ENCODE measurements around the gene TRAPPC4.

DNA sequence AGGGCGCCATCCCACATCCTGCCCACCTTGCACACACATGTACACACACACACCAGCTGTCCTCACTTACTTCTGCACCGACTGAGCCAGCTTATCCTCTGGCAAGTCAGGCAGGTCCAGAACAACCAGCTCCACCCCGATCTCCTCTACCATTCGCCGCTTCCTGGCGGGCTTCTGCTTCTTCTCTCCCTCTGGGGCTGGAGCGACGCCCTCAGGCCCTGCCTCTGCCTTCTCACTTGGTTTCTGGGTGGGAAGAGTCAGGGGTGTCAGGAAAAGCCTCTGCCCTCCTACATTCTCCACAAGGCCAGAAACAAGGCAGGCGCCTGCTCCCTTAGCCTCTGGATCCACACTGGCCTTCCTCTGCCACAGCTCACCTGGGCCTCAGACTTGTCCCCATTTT lies 30.1 kb downstream of the TRAPPC4 start:
- TF ChIP-seq, protein P1, sequence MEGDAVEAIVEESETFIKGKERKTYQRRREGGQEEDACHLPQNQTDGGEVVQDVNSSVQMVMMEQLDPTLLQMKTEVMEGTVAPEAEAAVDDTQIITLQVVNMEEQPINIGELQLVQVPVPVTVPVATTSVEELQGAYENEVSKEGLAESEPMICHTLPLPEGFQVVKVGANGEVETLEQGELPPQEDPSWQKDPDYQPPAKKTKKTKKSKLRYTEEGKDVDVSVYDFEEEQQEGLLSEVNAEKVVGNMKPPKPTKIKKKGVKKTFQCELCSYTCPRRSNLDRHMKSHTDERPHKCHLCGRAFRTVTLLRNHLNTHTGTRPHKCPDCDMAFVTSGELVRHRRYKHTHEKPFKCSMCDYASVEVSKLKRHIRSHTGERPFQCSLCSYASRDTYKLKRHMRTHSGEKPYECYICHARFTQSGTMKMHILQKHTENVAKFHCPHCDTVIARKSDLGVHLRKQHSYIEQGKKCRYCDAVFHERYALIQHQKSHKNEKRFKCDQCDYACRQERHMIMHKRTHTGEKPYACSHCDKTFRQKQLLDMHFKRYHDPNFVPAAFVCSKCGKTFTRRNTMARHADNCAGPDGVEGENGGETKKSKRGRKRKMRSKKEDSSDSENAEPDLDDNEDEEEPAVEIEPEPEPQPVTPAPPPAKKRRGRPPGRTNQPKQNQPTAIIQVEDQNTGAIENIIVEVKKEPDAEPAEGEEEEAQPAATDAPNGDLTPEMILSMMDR (IDR thresholded peaks at IDR 0.05; ENCODE audit: low read depth, low read length, missing input control), result no peak
- TF ChIP-seq JUND (IDR thresholded peaks at IDR 0.05) (no peak), YY1 (IDR thresholded peaks at IDR 0.05) (no peak)
